IMR-90 (cell line): Measurements from ENCODE around the gene TENM4. TPM values are rescaled to one million over a fixed set of nuclear protein-coding genes. Genes with fewer than 3 reads are reported as not detected.

Experiments
- ATAC-seq: fragments of 200-7000 bp; cut with Tn5 transposase; 2 replicates; pipeline ENCODE4 v1.9.1; 2020; ENCODE audit warnings: low read depth, mild to moderate bottlenecking, moderate library complexity
- BruUV-seq: library from RNA; stranded (reverse); fragments of 400-500 nt; replicated peaks from 2 replicates; lab custom pipeline; 2021; lab: Mats Ljungman, UMichigan
- CTCF ChIA-PET: fragments of 300-600 bp; formaldehyde crosslinking; extraction: SDS; loops from one replicate; lab custom pipeline; 2021; ENCODE audit warnings: antibody characterized with exemption; lab: Yijun Ruan, JAX
- POLR2A ChIA-PET: fragments of 300-600 bp; sonication (Branson Sonifier 250); formaldehyde crosslinking; loops from one replicate; lab custom pipeline; 2022; ENCODE audit warnings: antibody characterized with exemption; ENCODE audit not compliant: unreplicated experiment; lab: Charles Lee
- DNase-seq: peaks from one replicate; pipeline ENCODE4 v3.0.0; 2013
- H2AFZ ChIP-seq: replicated peaks from 2 replicates; pipeline ENCODE3; 2013; ENCODE audit warnings: low read length, mild to moderate bottlenecking; ENCODE audit not compliant: poor library complexity
- H2AK5ac ChIP-seq: 2 replicates; pipeline ENCODE4 v1.6.1; 2013; ENCODE audit warnings: low read depth, low read length, inconsistent platforms
- H2AK9ac ChIP-seq: replicated peaks from 2 replicates; pipeline ENCODE3; 2013; ENCODE audit warnings: mild to moderate bottlenecking, low read depth, low read length, moderate library complexity; ENCODE audit not compliant: poor library complexity
- H2BK120ac ChIP-seq: 2 replicates; pipeline ENCODE4 v1.6.1; 2013; ENCODE audit warnings: low read depth, low read length, inconsistent platforms
- H2BK15ac ChIP-seq: 3 replicates; pipeline ENCODE4 v1.6.1; 2013; ENCODE audit warnings: low read depth, low read length, inconsistent platforms
- H2BK20ac ChIP-seq: 2 replicates; pipeline ENCODE4 v1.6.1; 2013; ENCODE audit warnings: low read depth, mild to moderate bottlenecking, inconsistent platforms, low read length, moderate library complexity
- H2BK5ac ChIP-seq: 2 replicates; pipeline ENCODE4 v1.6.1; 2013; ENCODE audit warnings: mild to moderate bottlenecking, low read depth, low read length, inconsistent platforms; ENCODE audit not compliant: poor library complexity, severe bottlenecking
- H3K14ac ChIP-seq: replicated peaks from 2 replicates; pipeline ENCODE4 v1.6.1; 2013; ENCODE audit warnings: low read depth, low read length, inconsistent platforms
- H3K18ac ChIP-seq: 2 replicates; pipeline ENCODE4 v1.6.1; 2013; ENCODE audit warnings: low read depth, low read length, control low read depth
- H3K23ac ChIP-seq: 2 replicates; pipeline ENCODE4 v1.6.1; 2013; ENCODE audit warnings: low read depth, low read length, inconsistent platforms
- H3K27ac ChIP-seq: 2 replicates; pipeline ENCODE4 v1.5.1; 2013; ENCODE audit warnings: mild to moderate bottlenecking, control low read depth, low read length; ENCODE audit not compliant: insufficient read depth
- H3K27me3 ChIP-seq: 2 replicates; pipeline ENCODE4 v1.6.1; 2013; ENCODE audit warnings: low read length; ENCODE audit not compliant: control insufficient read depth, insufficient read depth
- H3K36me3 ChIP-seq: 2 replicates; pipeline ENCODE4 v1.6.1; 2013; ENCODE audit warnings: low read length, mixed read lengths; ENCODE audit not compliant: control insufficient read depth, insufficient read depth
- H3K4ac ChIP-seq: 2 replicates; pipeline ENCODE4 v1.6.1; 2013; ENCODE audit warnings: low read depth, low read length, inconsistent platforms
- H3K4me1 ChIP-seq: 2 replicates; pipeline ENCODE4 v1.6.1; 2013; ENCODE audit warnings: low read length, mixed read lengths; ENCODE audit not compliant: control insufficient read depth, insufficient read depth
- H3K4me2 ChIP-seq: 2 replicates; pipeline ENCODE4 v1.6.1; 2013; ENCODE audit warnings: low read depth, mild to moderate bottlenecking, control low read depth, low read length, moderate library complexity
- H3K4me3 ChIP-seq: 2 replicates; pipeline ENCODE4 v1.5.1; 2013; ENCODE audit warnings: low read depth, mild to moderate bottlenecking, control low read depth, low read length, moderate library complexity; ENCODE audit not compliant: insufficient read depth
- H3K56ac ChIP-seq: 2 replicates; pipeline ENCODE4 v1.6.1; 2013; ENCODE audit warnings: low read length, inconsistent platforms; ENCODE audit not compliant: insufficient read depth; ENCODE audit errors: extremely low read depth
- H3K79me1 ChIP-seq, 2 experiments: 2 replicates each; pipeline ENCODE4 v1.6.1; 2013; ENCODE audit warnings: low read length in 2 of 2, inconsistent platforms in 1 of 2, low read depth in 1 of 2
- H3K9ac ChIP-seq: 2 replicates; pipeline ENCODE4 v1.6.1; 2013; ENCODE audit warnings: low read depth, low read length, control low read depth
- H3K9me1 ChIP-seq: 2 replicates; pipeline ENCODE4 v1.6.1; 2013; ENCODE audit warnings: low read length, inconsistent platforms; ENCODE audit not compliant: insufficient read depth
- H3K9me3 ChIP-seq: 2 replicates; pipeline ENCODE4 v1.6.1; 2013; ENCODE audit warnings: low read length; ENCODE audit not compliant: control insufficient read depth, insufficient read depth
- H4K20me1 ChIP-seq: 2 replicates; pipeline ENCODE4 v1.6.1; 2013; ENCODE audit warnings: low read length, inconsistent platforms; ENCODE audit not compliant: insufficient read depth
- H4K5ac ChIP-seq: 2 replicates; pipeline ENCODE4 v1.6.1; 2013; ENCODE audit warnings: mild to moderate bottlenecking, low read depth, low read length, control low read depth
- H4K8ac ChIP-seq, 2 experiments: 2 replicates each; pipeline ENCODE4 v1.6.1; 2013; ENCODE audit warnings: low read depth in 2 of 2, low read length in 2 of 2, control low read depth in 1 of 2, inconsistent platforms in 1 of 2
- H4K91ac ChIP-seq: 2 replicates; pipeline ENCODE4 v1.6.1; 2013; ENCODE audit warnings: low read depth, low read length, inconsistent platforms; ENCODE audit not compliant: insufficient read depth
- MAFK ChIP-seq: IDR thresholded peaks from 2 replicates; pipeline ENCODE4 v1.6.1; 2012; ENCODE audit warnings: low read depth, low read length, improper control_type of control experiment
- WGBS, 2 experiments: methylation state at CpG; one replicate each; pipeline versions ENCODE4 v1.1.5 to v1.1.7; 2013; ENCODE audit warnings: missing lambda C conversion rate in 2 of 2; ENCODE audit not compliant: insufficient read length in 1 of 2; ENCODE audit errors: extremely low coverage in 2 of 2; 5-methylcytosine and 5-hydroxymethylcytosine counted together
- dilution Hi-C: fragments of 300-500 bp; cut with HindIII; formaldehyde crosslinking; loops from one replicate; pipeline ENCODE4 v1.14.3; 2018; ENCODE audit warnings: low sequenced_read_pairs; ENCODE audit not compliant: unreplicated experiment
- in situ Hi-C: fragments of 300-500 bp; cut with MboI; formaldehyde crosslinking; loops from 3 replicates; pipeline ENCODE4 v1.14.3; 2019; ENCODE audit warnings: low sequenced_read_pairs, inconsistent platforms, mixed read lengths
- intact Hi-C: fragments of 100-400 bp; cut with micrococcal nuclease; formaldehyde crosslinking; loops from 2 replicates; pipeline ENCODE4 v1.10.0; 2022
- polyA plus RNA-seq, 3 experiments: library from polyadenylated mRNA; depleted of rRNA; stranded (reverse); fragments of >200 nt; gene quantifications; 2 replicates each; pipeline ENCODE4 v1.2.3, GENCODE V29; 2012; ENCODE audit warnings: low replicate concordance in 1 of 3
- total RNA-seq: library from RNA; depleted of rRNA; stranded (reverse); fragments of >200 nt; gene quantifications from 2 replicates; pipeline ENCODE4 v1.2.3, GENCODE V29; 2012

The TENM4 gene
- total and polyA plus RNA-seq, 2 of the 4 experiments (the other 2 are of a cell fraction) = 7.4 to 9.0 TPM

DNA sequence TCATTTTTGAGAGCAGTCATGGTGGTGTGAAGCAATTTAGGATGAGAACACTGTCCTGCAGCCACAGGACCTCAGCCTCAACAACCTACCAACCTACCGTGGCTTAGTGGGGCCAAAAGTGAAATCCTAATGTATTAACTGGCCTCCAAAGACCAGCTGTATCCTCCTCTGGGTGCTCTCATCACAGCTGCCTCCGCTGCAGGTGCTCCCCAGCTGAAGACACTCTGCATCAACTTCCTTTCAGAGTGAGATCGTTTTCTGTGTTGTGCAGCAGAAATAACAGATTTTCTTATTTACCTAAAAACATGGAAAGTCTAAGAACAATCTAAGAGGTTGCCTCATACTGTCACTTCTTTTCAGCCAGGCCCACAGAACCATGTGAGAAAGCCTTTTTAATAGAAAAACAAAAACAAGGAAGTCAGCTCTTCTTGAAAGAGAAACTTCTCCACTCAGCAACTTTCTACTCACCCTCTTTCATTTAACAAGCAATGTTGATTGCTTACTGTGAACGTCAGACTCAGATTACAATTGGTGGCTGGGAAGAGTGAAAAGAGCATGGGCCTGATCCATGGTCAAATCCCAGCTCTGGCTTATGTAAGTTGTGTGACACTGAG lies 136.1 kb downstream of the TENM4 start:
- in situ Hi-C loops (no loop called here), intact Hi-C loops (loop anchor here (1.0 kb wide), 1 partner anchor 42 kb away; no protein-coding TSS in a partner anchor), dilution Hi-C loops (no loop called here)
- Histone ChIP-seq H3K4me1 (no peaks in the 10 kb centered on the region), H4K5ac (no peak overlapping the region), H3K27me3 (no peaks in the 10 kb centered on the region), H3K9ac (no peak overlapping the region), H3K4me2 (peak overlapping the region; percentile 57; the same call in 1 of the 2 replicates), H4K20me1 (no peaks in the 10 kb centered on the region), H3K23ac (no peak overlapping the region), H3K14ac (no peak overlapping the region), H3K4me3 (no peak overlapping the region), H4K91ac (no peak overlapping the region), H3K79me1 (no peaks in the 10 kb centered on the region), H2BK15ac (no peak overlapping the region), H3K18ac (no peak overlapping the region), H3K9me1 (no peaks in the 10 kb centered on the region), H3K9me3 (no peaks in the 10 kb centered on the region), H3K27ac (no peak overlapping the region), H3K56ac (no peak overlapping the region), H2AK9ac (no peak overlapping the region), H4K8ac (no peak overlapping the region), H2BK20ac (no peak overlapping the region), H2AK5ac (no peak overlapping the region), H2AFZ (no peak overlapping the region), H2BK5ac (no peak overlapping the region), H3K36me3 (no peaks in the 10 kb centered on the region; the same call in 1 of the 2 replicates), H2BK120ac (no peak overlapping the region), H3K4ac (no peak overlapping the region)
- ATAC-seq (no peak), DNase-seq (no peak)
- WGBS, 2 experiments = no CpG with 5 or more reads among the region's 4 CpGs
- ChIA-PET POLR2A (no interaction called here), CTCF (no interaction called here)
- TF ChIP-seq MAFK = no peak
- no TSS peak for BruUV-seq
